ENCODE measurements around the gene ZNF394.

ZNF394 gene

GRCh38 chr7:99449326-99449725 is 50.8 kb downstream of the ZNF394 start:
- no peak for DNase-seq (ENCODE audit: low read depth)

DNA sequence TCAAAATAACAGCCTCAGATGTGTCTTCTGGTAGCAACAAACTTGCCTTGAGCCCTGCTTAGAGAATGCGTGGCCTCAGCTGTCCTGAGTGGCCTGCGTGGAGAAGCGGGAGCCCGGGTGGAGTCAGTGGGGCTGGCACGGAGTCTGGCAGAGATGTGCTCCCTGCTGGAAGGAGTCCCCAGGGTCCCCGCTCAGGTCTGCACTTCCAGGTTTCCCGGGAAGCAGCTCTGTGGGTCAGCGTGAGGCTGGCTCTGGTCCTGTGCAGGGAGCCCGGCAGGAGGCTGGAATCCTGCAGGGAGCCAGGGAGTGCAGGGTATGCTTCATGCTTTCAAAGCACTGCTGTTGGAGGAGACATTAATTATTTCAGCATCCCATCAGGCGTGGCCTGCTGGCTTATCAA is 51.2 kb downstream of the ZNF394 start:
- no peak for DNase-seq (ENCODE audit: low read depth)

- peak; percentile 37 for DNase-seq (ENCODE audit: low read depth)
Observed at GRCh38 chr7:99447943-99448342, 52.1 kb downstream of the ZNF394 start.

GRCh38 chr7:99446096-99446495 is 54.0 kb downstream of the ZNF394 start:
- DNase-seq (ENCODE audit: low read depth) = peak; percentile 19
